GM23248 (cell line): Measurements from ENCODE around the gene ATP2B2. TPM values are rescaled to one million over a fixed set of nuclear protein-coding genes. Genes with fewer than 3 reads are reported as not detected.

Source experiments
- DNase-seq: peaks from one replicate; pipeline ENCODE4 v3.0.0-alpha.2; 2015
- H2AFZ ChIP-seq: fragments of 200-600 bp; sonication (generic); 2 replicates; pipeline ENCODE4 v1.6.1; 2016; ENCODE audit warnings: antibody characterized with exemption
- H3F3A ChIP-seq: fragments of 200-600 bp; sonication (generic); 2 replicates; pipeline ENCODE4 v1.6.1; 2016; ENCODE audit warnings: mild to moderate bottlenecking, antibody characterized with exemption, mixed run types; ENCODE audit not compliant: insufficient read depth
- H3K27ac ChIP-seq: fragments of 200-600 bp; sonication (generic); 2 replicates; pipeline ENCODE4 v1.5.1; 2016; ENCODE audit warnings: mild to moderate bottlenecking
- H3K27me3 ChIP-seq: fragments of 200-600 bp; sonication (generic); replicated peaks from 2 replicates; pipeline ENCODE4 v1.6.1; 2016; ENCODE audit warnings: mild to moderate bottlenecking; ENCODE audit not compliant: insufficient read depth
- H3K36me3 ChIP-seq: fragments of 200-600 bp; sonication (generic); 2 replicates; pipeline ENCODE4 v1.6.1; 2016; ENCODE audit warnings: low read depth, mild to moderate bottlenecking
- H3K4me1 ChIP-seq: fragments of 200-600 bp; sonication (generic); 2 replicates; pipeline ENCODE4 v1.6.1; 2016; ENCODE audit warnings: mild to moderate bottlenecking; ENCODE audit not compliant: insufficient read depth
- H3K4me2 ChIP-seq: fragments of 200-600 bp; sonication (generic); one replicate; pipeline ENCODE4 v1.6.1; 2016; ENCODE audit warnings: mild to moderate bottlenecking; ENCODE audit not compliant: unreplicated experiment
- H3K4me3 ChIP-seq: fragments of 200-600 bp; sonication (generic); 2 replicates; pipeline ENCODE4 v1.5.1; 2016; ENCODE audit warnings: mild to moderate bottlenecking
- H3K79me2 ChIP-seq: fragments of 200-600 bp; sonication (generic); 2 replicates; pipeline ENCODE4 v1.6.1; 2016; ENCODE audit warnings: mild to moderate bottlenecking; ENCODE audit not compliant: insufficient read depth
- H3K9ac ChIP-seq: fragments of 200-600 bp; sonication (generic); 2 replicates; pipeline ENCODE4 v1.6.1; 2016; ENCODE audit warnings: mild to moderate bottlenecking
- H3K9me2 ChIP-seq: fragments of 200-600 bp; sonication (generic); 2 replicates; pipeline ENCODE4 v1.6.1; 2016; ENCODE audit warnings: mixed run types, mild to moderate bottlenecking, moderate library complexity; ENCODE audit not compliant: insufficient read depth
- H3K9me3 ChIP-seq: fragments of 200-600 bp; sonication (generic); one replicate; pipeline ENCODE4 v1.6.1; 2017; ENCODE audit warnings: low read depth
- H4K20me1 ChIP-seq: fragments of 200-600 bp; sonication (generic); 2 replicates; pipeline ENCODE4 v1.6.0; 2016; ENCODE audit not compliant: insufficient read depth
- EZH2 ChIP-seq: fragments of 200-600 bp; sonication (generic); IDR thresholded peaks from 2 replicates; pipeline ENCODE4 v1.6.1; 2018; ENCODE audit warnings: antibody characterized with exemption, mild to moderate bottlenecking; ENCODE audit not compliant: insufficient read depth, poor library complexity, severe bottlenecking
- EZH2phosphoT487 ChIP-seq: fragments of 200-600 bp; sonication (generic); IDR thresholded peaks from 2 replicates; pipeline ENCODE4 v1.6.1; 2018; ENCODE audit warnings: antibody characterized with exemption, moderate library complexity, mild to moderate bottlenecking, low read depth; ENCODE audit not compliant: insufficient read depth
- WGBS, 2 experiments: methylation state at CpG; one replicate each; pipeline ENCODE4 v1.1.6; 2015 to 2017; ENCODE audit warnings: low lambda C conversion rate in 2 of 2, low coverage in 1 of 2; ENCODE audit errors: missing lambda C conversion rate in 2 of 2; 5-methylcytosine and 5-hydroxymethylcytosine counted together
- in situ Hi-C: fragments of 300-500 bp; cut with MboI; formaldehyde crosslinking; loops from 2 replicates; pipeline ENCODE4 v1.15.0; 2020
- polyA plus RNA-seq: library from polyadenylated mRNA; unstranded; fragments of >200 nt; fragmentation: Nextera tagmentation; extraction: Ambion mirVana; gene quantifications from 2 replicates; pipeline ENCODE4 v1.2.1, GENCODE V29; 2016
- total RNA-seq: library from RNA; depleted of rRNA; stranded (reverse); fragments of >200 nt; shearing (Covaris generic); gene quantifications from 2 replicates; pipeline ENCODE4 v1.2.3, GENCODE V29; 2014

The ATP2B2 gene
- total and polyA plus RNA-seq, 2 experiments from 2014 or later, result not detected

GRCh38 chr3:10460951-10461545 lies 44.3 kb downstream of the ATP2B2 start:
- Histone ChIP-seq H3K79me2 (no peaks in the 10 kb centered on the region), H3K4me2 (no peak overlapping the region), H3K27ac (no peak overlapping the region), H3K9ac (no peak overlapping the region), H3K9me3 (no peaks in the 10 kb centered on the region), H3K9me2 (no peaks in the 10 kb centered on the region), H3K4me3 (no peak overlapping the region), H2AFZ (no peak overlapping the region), H3K36me3 (no peaks in the 10 kb centered on the region), H4K20me1 (no peaks in the 10 kb centered on the region), H3F3A (no peaks in the 10 kb centered on the region), H3K27me3 (no peaks in the 10 kb centered on the region; the same call in none of the 2 replicates), H3K4me1 (no peaks in the 10 kb centered on the region)
- TF ChIP-seq EZH2phosphoT487, result no peak
- TF ChIP-seq EZH2, result no peak
- 50 to 56% methylated on average over 4 of the region's 4 CpGs for WGBS, 2 experiments
- no peak for DNase-seq
- in situ Hi-C loops, result no loop called here

GRCh38 chr3:10459954-10460754 lies 45.2 kb downstream of the ATP2B2 start:
- no peaks in the 10 kb centered on the region for H3K9me3 ChIP-seq
- 21 to 28% methylated on average over 5 of the region's 5 CpGs for WGBS, 2 experiments
- no peaks in the 10 kb centered on the region for H4K20me1 ChIP-seq
- no peak overlapping the region for H3K9ac ChIP-seq
- no peaks in the 10 kb centered on the region for H3K4me1 ChIP-seq
- H3K36me3 ChIP-seq, result no peaks in the 10 kb centered on the region
- DNase-seq, result peak; percentile 71
- H3F3A ChIP-seq, result no peaks in the 10 kb centered on the region
- H3K79me2 ChIP-seq, result no peaks in the 10 kb centered on the region
- no peaks in the 10 kb centered on the region; the same call in none of the 2 replicates for H3K27me3 ChIP-seq
- H3K4me3 ChIP-seq, result no peak overlapping the region
- H3K9me2 ChIP-seq, result no peaks in the 10 kb centered on the region
- in situ Hi-C loops, result no loop called here
- H3K4me2 ChIP-seq, result no peak overlapping the region
- H2AFZ ChIP-seq, result no peak overlapping the region
- H3K27ac ChIP-seq, result no peak overlapping the region
- TF ChIP-seq EZH2 (no peak), EZH2phosphoT487 (no peak)

GRCh38 chr3:10457560-10457959 lies 47.8 kb downstream of the ATP2B2 start:
- Histone ChIP-seq H3K9me3 (no peaks in the 10 kb centered on the region), H3K27ac (no peak overlapping the region), H3K79me2 (no peaks in the 10 kb centered on the region), H3K4me3 (no peak overlapping the region), H3K27me3 (peaks cover 18% of the 10 kb centered on the region), H4K20me1 (no peaks in the 10 kb centered on the region), H3K9ac (no peak overlapping the region), H3K36me3 (no peaks in the 10 kb centered on the region), H3K9me2 (no peaks in the 10 kb centered on the region), H3K4me2 (no peak overlapping the region), H2AFZ (no peak overlapping the region), H3F3A (no peaks in the 10 kb centered on the region), H3K4me1 (no peaks in the 10 kb centered on the region)
- no peak for TF ChIP-seq EZH2phosphoT487
- no peak for TF ChIP-seq EZH2
- in situ Hi-C loops, result no loop called here
- 3 to 8% methylated on average over 3 of the region's 3 CpGs for WGBS, 2 experiments
- DNase-seq, result no peak

DNA sequence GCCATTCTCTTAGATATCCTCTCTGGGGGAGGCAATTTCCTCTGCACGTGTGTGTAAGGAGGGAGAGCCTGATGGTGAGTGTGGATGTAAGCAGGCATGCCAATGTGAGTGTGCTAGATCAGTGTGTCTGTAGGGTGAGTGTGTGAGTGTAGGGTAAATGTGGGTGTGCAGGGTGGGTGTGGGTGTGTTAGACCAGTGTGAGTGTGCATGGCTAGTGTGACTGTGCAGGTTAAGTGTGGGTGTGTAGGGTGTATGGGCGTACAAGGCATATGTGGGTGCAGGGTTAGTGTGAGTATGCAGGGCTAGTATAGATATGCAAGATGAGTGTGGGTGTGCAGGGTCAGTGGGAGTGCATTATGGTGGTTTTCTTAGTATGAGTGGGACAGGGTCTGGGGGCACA lies 48.4 kb downstream of the ATP2B2 start:
- no peaks in the 10 kb centered on the region for H3K36me3 ChIP-seq
- H3K9me3 ChIP-seq, result no peaks in the 10 kb centered on the region
- H3K9ac ChIP-seq, result no peak overlapping the region
- WGBS, 2 experiments, result 20 to 22% methylated on average over 2 of the region's 2 CpGs
- H3K9me2 ChIP-seq, result no peaks in the 10 kb centered on the region
- no peak for DNase-seq
- no peaks in the 10 kb centered on the region for H4K20me1 ChIP-seq
- peaks cover 18% of the 10 kb centered on the region for H3K27me3 ChIP-seq
- no peak overlapping the region for H2AFZ ChIP-seq
- no peaks in the 10 kb centered on the region for H3F3A ChIP-seq
- no peaks in the 10 kb centered on the region for H3K4me1 ChIP-seq
- no peak overlapping the region for H3K27ac ChIP-seq
- H3K4me2 ChIP-seq, result no peak overlapping the region
- TF ChIP-seq EZH2phosphoT487, result no peak
- TF ChIP-seq EZH2, result no peak
- in situ Hi-C loops, result no loop called here
- H3K4me3 ChIP-seq, result no peak overlapping the region
- no peaks in the 10 kb centered on the region for H3K79me2 ChIP-seq
